ENCODE results near the gene FYCO1.

DNA sequence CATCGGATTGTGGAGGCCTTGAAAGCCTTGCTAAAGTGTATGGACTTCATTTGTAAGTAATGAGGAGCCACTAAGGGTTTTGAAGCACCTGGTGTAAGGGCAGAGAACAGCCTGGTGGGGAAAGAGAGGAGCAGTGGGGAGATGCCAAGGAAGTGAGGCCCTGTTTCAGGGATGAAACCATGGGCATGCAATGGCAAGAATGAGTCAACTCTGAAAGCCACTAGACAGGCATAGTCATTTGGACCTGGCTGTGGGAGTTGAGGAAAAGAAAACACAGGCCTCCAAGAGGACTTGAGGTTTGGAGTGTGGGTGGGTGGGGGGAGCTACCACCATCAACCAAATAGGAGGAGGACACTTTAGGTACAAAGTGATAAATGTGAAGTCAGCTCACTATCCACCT lies 24.1 kb upstream of the FYCO1 start:
- no peak for TF ChIP-seq BHLHE40 (IDR thresholded peaks at IDR 0.05; ENCODE audit: borderline replicate concordance)
- TF ChIP-seq ZNF384 (IDR thresholded peaks at IDR 0.05): no peak
- TF ChIP-seq SUZ12 (IDR thresholded peaks at IDR 0.05): no peak
